ENCODE data around the gene RBMS2. TPM values are rescaled to one million over a fixed set of nuclear protein-coding genes. Genes with fewer than 3 reads are reported as not detected.

The RBMS2 gene
- total and polyA plus RNA-seq, 7 experiments from 2014 or later = 0.81 to 12.8 (median 5.1) TPM

GRCh38 chr12:56520506-56520905 lies 1.1 kb upstream of the RBMS2 start:
- CTCF ChIA-PET = interaction anchor here (0.7 to 1.2 kb wide), 4 partner anchors 10 to 60 kb away, joined by 3 to 6 read pairs (median 4); no protein-coding TSS in a partner anchor
- H3K27me3 Mint-ChIP-seq = peaks cover 0 to 4% (median 0%) of the 10 kb centered on the region in 5 donors

GRCh38 chr12:56521209-56521589 lies 421 bp upstream of the RBMS2 start:
- Histone ChIP-seq H3K36me3 (ENCODE audit: control insufficient read depth in 2 of 3, insufficient read depth in 3 of 3, low read length in 3 of 3) (no peaks in the 10 kb centered on the region), H3K4me1 (ENCODE audit: control insufficient read depth in 2 of 2, insufficient read depth in 2 of 2, low read length in 2 of 2) (peaks cover 6 to 23% of the 10 kb centered on the region in 2 donors), H3K27me3 (ENCODE audit: control insufficient read depth in 2 of 2, insufficient read depth in 2 of 2, low read length in 2 of 2) (no peaks in the 10 kb centered on the region), H3K27ac (ENCODE audit: low read depth, low read length) (peak overlapping the region; percentile 70), H3K4me3 (ENCODE audit: low read length) (peak overlapping the region; percentile 44), H3K9me3 (ENCODE audit: control insufficient read depth in 2 of 3, low read length in 3 of 3) (no peaks in the 10 kb centered on the region)
- ChIA-PET POLR2A (interaction anchor here (0.6 to 1.9 kb wide), 9 partner anchors 15 to 826 kb away, joined by 3 to 11 read pairs (median 4); partner anchors contain the start of genes NACA and PTGES3), CTCF (interaction anchor here (0.6 to 1.8 kb wide), 7 partner anchors 7 to 467 kb away, joined by 3 to 9 read pairs (median 3); no protein-coding TSS in a partner anchor)
- H3K27ac Mint-ChIP-seq = peak overlapping the region in 8 of 9 donors; percentile 60 to 97 (median 86)
- peaks cover 20 to 40% (median 37%) of the 10 kb centered on the region in 7 donors for H3K4me1 Mint-ChIP-seq
- peaks cover 0 to 2% (median 0%) of the 10 kb centered on the region in 5 donors for H3K27me3 Mint-ChIP-seq
- H3K36me3 Mint-ChIP-seq = no peaks in the 10 kb centered on the region
- ATAC-seq (peak; percentile 76), DNase-seq (peak in 1 of 9 donors; percentile 9)
- no peaks in the 10 kb centered on the region for H3K9me3 Mint-ChIP-seq
- H3K4me3 Mint-ChIP-seq = peak overlapping the region; percentile 79 to 98 (median 91)
- intact Hi-C loops (cut with micrococcal nuclease) = loop anchor here (1.0 to 2.0 kb wide), 3 partner anchors 49 to 236 kb away; partner anchors contain the start of gene BAZ2A (in 1 of the 2)

More at GRCh38 chr12:56520506-56520905, 1.1 kb upstream of the RBMS2 start:
- ATAC-seq = no peak
- H3K9me3 ChIP-seq (ENCODE audit: control insufficient read depth in 2 of 3, low read length in 3 of 3) = no peaks in the 10 kb centered on the region
- no peaks in the 10 kb centered on the region for H3K9me3 Mint-ChIP-seq
- no peaks in the 10 kb centered on the region for H3K36me3 Mint-ChIP-seq
- H3K4me1 Mint-ChIP-seq = peaks cover 20 to 40% (median 37%) of the 10 kb centered on the region in 7 donors
- no peak overlapping the region for H3K27ac ChIP-seq (ENCODE audit: low read depth, low read length)
- intact Hi-C loops (cut with micrococcal nuclease) = loop anchor here (2.0 kb wide), 2 partner anchors 110 to 236 kb away; partner anchors contain the start of gene BAZ2A (in 1 of the 2)
- H3K27me3 ChIP-seq (ENCODE audit: control insufficient read depth in 2 of 2, insufficient read depth in 2 of 2, low read length in 2 of 2) = no peaks in the 10 kb centered on the region
- H3K4me1 ChIP-seq (ENCODE audit: control insufficient read depth in 2 of 2, insufficient read depth in 2 of 2, low read length in 2 of 2) = peaks cover 6 to 23% of the 10 kb centered on the region in 2 donors
- peak overlapping the region in 4 of 9 donors; percentile 17 to 90 (median 71) for H3K27ac Mint-ChIP-seq
- H3K36me3 ChIP-seq (ENCODE audit: control insufficient read depth in 2 of 3, insufficient read depth in 3 of 3, low read length in 3 of 3) = no peaks in the 10 kb centered on the region
- POLR2A ChIA-PET = interaction anchor here (1.2 kb wide), 1 partner anchor 43 kb away, joined by 4 read pairs; no protein-coding TSS in a partner anchor
- DNase-seq = no peak
- H3K4me3 Mint-ChIP-seq = peak overlapping the region in 8 of 10 donors; percentile 9 to 91 (median 72)
- H3K4me3 ChIP-seq (ENCODE audit: low read length) = no peak overlapping the region

- peak overlapping the region; percentile 44 for H3K4me3 ChIP-seq (ENCODE audit: low read length)
- POLR2A ChIA-PET = interaction anchor here (0.6 to 1.9 kb wide), 7 partner anchors 9 to 482 kb away, joined by 3 to 11 read pairs (median 3); no protein-coding TSS in a partner anchor
- no peaks in the 10 kb centered on the region for H3K9me3 ChIP-seq (ENCODE audit: control insufficient read depth in 2 of 3, low read length in 3 of 3)
- no peaks in the 10 kb centered on the region for H3K9me3 Mint-ChIP-seq
- H3K4me1 ChIP-seq (ENCODE audit: control insufficient read depth in 2 of 2, insufficient read depth in 2 of 2, low read length in 2 of 2) = peaks cover 6 to 23% of the 10 kb centered on the region in 2 donors
- H3K36me3 ChIP-seq (ENCODE audit: control insufficient read depth in 2 of 3, insufficient read depth in 3 of 3, low read length in 3 of 3) = no peaks in the 10 kb centered on the region
- H3K4me1 Mint-ChIP-seq = peaks cover 25 to 40% (median 37%) of the 10 kb centered on the region in 7 donors
- peak overlapping the region; percentile 60 to 96 (median 81) for H3K27ac Mint-ChIP-seq
- CTCF ChIA-PET = interaction anchor here (1.3 to 1.8 kb wide), 2 partner anchors 9 to 11 kb away, joined by 3 to 9 read pairs; no protein-coding TSS in a partner anchor
- no peaks in the 10 kb centered on the region for H3K27me3 ChIP-seq (ENCODE audit: control insufficient read depth in 2 of 2, insufficient read depth in 2 of 2, low read length in 2 of 2)
- peak overlapping the region; percentile 70 for H3K27ac ChIP-seq (ENCODE audit: low read depth, low read length)
- no peaks in the 10 kb centered on the region for H3K36me3 Mint-ChIP-seq
- ATAC-seq (no peak), DNase-seq (no peak)
- H3K27me3 Mint-ChIP-seq = peaks cover 0 to 2% (median 0%) of the 10 kb centered on the region in 5 donors
- H3K4me3 Mint-ChIP-seq = peak overlapping the region; percentile 79 to 98 (median 91)
- intact Hi-C loops (cut with micrococcal nuclease) = no loop called here
Measured at GRCh38 chr12:56522411-56523193, 982 bp downstream of the RBMS2 start.

- H3K27me3 ChIP-seq (ENCODE audit: control insufficient read depth in 2 of 2, insufficient read depth in 2 of 2, low read length in 2 of 2) = no peaks in the 10 kb centered on the region
- H3K4me1 ChIP-seq (ENCODE audit: control insufficient read depth in 2 of 2, insufficient read depth in 2 of 2, low read length in 2 of 2) = no peaks in the 10 kb centered on the region
- no peak overlapping the region for H3K4me3 ChIP-seq (ENCODE audit: low read length)
- intact Hi-C loops (cut with micrococcal nuclease) = no loop called here
- no peak for ATAC-seq
- ChIA-PET CTCF (no interaction called here), POLR2A (no interaction called here)
- no peaks in the 10 kb centered on the region for H3K9me3 Mint-ChIP-seq
- no peaks in the 10 kb centered on the region for H3K27me3 Mint-ChIP-seq
- H3K36me3 Mint-ChIP-seq = no peaks in the 10 kb centered on the region
- H3K4me3 Mint-ChIP-seq = no peak overlapping the region
- DNase-seq = no peak
- H3K27ac ChIP-seq (ENCODE audit: low read depth, low read length) = no peak overlapping the region
- H3K27ac Mint-ChIP-seq = no peak overlapping the region
- no peaks in the 10 kb centered on the region for H3K36me3 ChIP-seq (ENCODE audit: control insufficient read depth in 2 of 3, insufficient read depth in 3 of 3, low read length in 3 of 3)
- no peaks in the 10 kb centered on the region for H3K9me3 ChIP-seq (ENCODE audit: control insufficient read depth in 2 of 3, low read length in 3 of 3)
- peaks cover 0 to 5% (median 0%) of the 10 kb centered on the region in 7 donors for H3K4me1 Mint-ChIP-seq
Measured at GRCh38 chr12:56528846-56529245, 7.2 kb downstream of the RBMS2 start.

GRCh38 chr12:56529656-56530055 lies 8.0 kb downstream of the RBMS2 start:
- POLR2A ChIA-PET = no interaction called here
- Histone ChIP-seq H3K27me3 (ENCODE audit: control insufficient read depth in 2 of 2, insufficient read depth in 2 of 2, low read length in 2 of 2) (no peaks in the 10 kb centered on the region), H3K9me3 (ENCODE audit: control insufficient read depth in 2 of 3, low read length in 3 of 3) (no peaks in the 10 kb centered on the region), H3K4me1 (ENCODE audit: control insufficient read depth in 2 of 2, insufficient read depth in 2 of 2, low read length in 2 of 2) (no peaks in the 10 kb centered on the region), H3K27ac (ENCODE audit: low read depth, low read length) (no peak overlapping the region), H3K4me3 (ENCODE audit: low read length) (no peak overlapping the region), H3K36me3 (ENCODE audit: control insufficient read depth in 2 of 3, insufficient read depth in 3 of 3, low read length in 3 of 3) (no peaks in the 10 kb centered on the region)
- CTCF ChIA-PET = interaction anchor here (0.6 kb wide), 1 partner anchor 402 kb away, joined by 3 read pairs; no protein-coding TSS in a partner anchor
- H3K4me3 Mint-ChIP-seq = no peak overlapping the region
- peaks cover 0 to 5% (median 0%) of the 10 kb centered on the region in 7 donors for H3K4me1 Mint-ChIP-seq
- H3K27me3 Mint-ChIP-seq = no peaks in the 10 kb centered on the region
- DNase-seq (no peak), ATAC-seq (no peak)
- no peaks in the 10 kb centered on the region for H3K9me3 Mint-ChIP-seq
- no peaks in the 10 kb centered on the region for H3K36me3 Mint-ChIP-seq
- H3K27ac Mint-ChIP-seq = no peak overlapping the region
- intact Hi-C loops (cut with micrococcal nuclease) = no loop called here

GRCh38 chr12:56530390-56531055 lies 8.9 kb downstream of the RBMS2 start:
- Histone ChIP-seq H3K27me3 (ENCODE audit: control insufficient read depth in 2 of 2, insufficient read depth in 2 of 2, low read length in 2 of 2) (no peaks in the 10 kb centered on the region), H3K4me1 (ENCODE audit: control insufficient read depth in 2 of 2, insufficient read depth in 2 of 2, low read length in 2 of 2) (no peaks in the 10 kb centered on the region), H3K36me3 (ENCODE audit: control insufficient read depth in 2 of 3, insufficient read depth in 3 of 3, low read length in 3 of 3) (no peaks in the 10 kb centered on the region), H3K4me3 (ENCODE audit: low read length) (no peak overlapping the region), H3K9me3 (ENCODE audit: control insufficient read depth in 2 of 3, low read length in 3 of 3) (no peaks in the 10 kb centered on the region), H3K27ac (ENCODE audit: low read depth, low read length) (no peak overlapping the region)
- H3K4me1 Mint-ChIP-seq = peaks cover 0 to 5% (median 0%) of the 10 kb centered on the region in 7 donors
- H3K27me3 Mint-ChIP-seq = peaks cover 0 to under 1% (median 0%) of the 10 kb centered on the region in 5 donors
- H3K9me3 Mint-ChIP-seq = no peaks in the 10 kb centered on the region
- no peak for DNase-seq
- no peaks in the 10 kb centered on the region for H3K36me3 Mint-ChIP-seq
- ATAC-seq = no peak
- ChIA-PET POLR2A (interaction anchor here (0.6 kb wide), 1 partner anchor 9 kb away, joined by 3 read pairs; no protein-coding TSS in a partner anchor), CTCF (interaction anchor here (0.6 to 1.6 kb wide), 3 partner anchors 10 to 114 kb away, joined by 3 read pairs; no protein-coding TSS in a partner anchor)
- H3K4me3 Mint-ChIP-seq = no peak overlapping the region
- peak overlapping the region in 1 of 9 donors; percentile 51 for H3K27ac Mint-ChIP-seq
- intact Hi-C loops (cut with micrococcal nuclease) = no loop called here
